Measurements from ENCODE around the gene MLLT10.

Gene MLLT10

GRCh38 chr10:21533467-21534279 lies at the start of gene MLLT10:
TSS of gene MLLT10 (plus strand) at chr10:21534232. CDS start at chr10:21534645, 413 bp downstream.
- peak; percentile 46 for TF ChIP-seq CTCF (conservative IDR thresholded peaks at IDR 0.05; ENCODE audit: low read depth, low read length)
- peak within 1 kb of the TSS; percentile 76 for H3K4me3 ChIP-seq (ENCODE audit: low read depth, low read length)
- DNase-seq (ENCODE audit: low read depth): peak; percentile 98

GRCh38 chr10:21487416-21488180 lies 46.4 kb upstream of the MLLT10 start:
- no peak for TF ChIP-seq CTCF (conservative IDR thresholded peaks at IDR 0.05; ENCODE audit: low read depth, low read length)
- H3K4me3 ChIP-seq (ENCODE audit: low read depth, low read length): no peak overlapping the region
- no peak for DNase-seq (ENCODE audit: low read depth)

GRCh38 chr10:21488246-21488956 lies 45.6 kb upstream of the MLLT10 start:
- no peak overlapping the region for H3K4me3 ChIP-seq (ENCODE audit: low read depth, low read length)
- TF ChIP-seq CTCF (conservative IDR thresholded peaks at IDR 0.05; ENCODE audit: low read depth, low read length): no peak
- DNase-seq (ENCODE audit: low read depth): peak; percentile 65

GRCh38 chr10:21488957-21489446 lies 45.0 kb upstream of the MLLT10 start:
- H3K4me3 ChIP-seq (ENCODE audit: low read depth, low read length): no peak overlapping the region
- DNase-seq (ENCODE audit: low read depth): no peak
- no peak for TF ChIP-seq CTCF (conservative IDR thresholded peaks at IDR 0.05; ENCODE audit: low read depth, low read length)

GRCh38 chr10:21490028-21490710 lies 43.9 kb upstream of the MLLT10 start:
- TF ChIP-seq CTCF (conservative IDR thresholded peaks at IDR 0.05; ENCODE audit: low read depth, low read length): no peak
- no peak overlapping the region for H3K4me3 ChIP-seq (ENCODE audit: low read depth, low read length)
- DNase-seq (ENCODE audit: low read depth): no peak

- H3K4me3 ChIP-seq (ENCODE audit: low read depth, low read length): no peak overlapping the region
- DNase-seq (ENCODE audit: low read depth): no peak
- TF ChIP-seq CTCF (conservative IDR thresholded peaks at IDR 0.05; ENCODE audit: low read depth, low read length): no peak
Measured at GRCh38 chr10:21490711-21491105, 43.3 kb upstream of the MLLT10 start.

Data from choroid plexus epithelial cell (primary cell).